IPS-18c (cell line): ENCODE measurements around the gene UBR4.

ENCODE experiments used
- H3K4me3 ChIP-seq: 2 replicates; pipeline ENCODE4 v1.7.0; 2013; ENCODE audit warnings: low read depth, mild to moderate bottlenecking, low read length, moderate library complexity; ENCODE audit not compliant: insufficient read depth
- H3K9me3 ChIP-seq: one replicate; pipeline ENCODE4 v1.6.1; 2013; ENCODE audit warnings: mild to moderate bottlenecking, low read length, moderate library complexity; ENCODE audit not compliant: control insufficient read depth, insufficient read depth

Gene UBR4

DNA sequence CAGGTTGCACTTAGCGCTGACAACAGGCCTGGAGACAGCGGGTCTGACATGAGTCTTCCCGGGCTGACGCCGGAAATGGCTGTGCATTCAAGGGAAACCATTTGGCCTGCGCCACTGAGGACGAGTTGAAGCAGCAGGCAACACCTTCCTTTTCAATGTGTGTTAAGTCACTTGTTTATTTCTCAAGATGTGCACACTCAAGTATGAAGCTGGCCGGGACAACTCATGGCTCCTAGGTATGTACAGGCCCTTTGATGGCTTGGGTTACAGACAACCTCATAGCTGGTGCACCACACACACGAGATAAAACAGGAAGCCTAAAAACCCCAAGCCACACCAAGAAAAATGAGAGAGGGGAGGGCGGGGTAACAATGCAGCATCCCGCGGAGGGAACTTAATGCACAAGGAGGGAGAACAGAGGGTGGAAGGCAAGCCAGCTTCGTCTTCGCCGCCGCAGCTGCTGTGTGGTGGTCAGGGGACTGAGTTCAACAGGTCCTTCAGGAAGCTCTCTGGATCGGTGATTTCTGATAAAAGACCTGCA is 135.6 kb downstream of the UBR4 start:
- no peak overlapping the region for H3K4me3 ChIP-seq

GRCh38 chr1:19073311-19074186 is 136.5 kb downstream of the UBR4 start:
- Histone ChIP-seq H3K4me3 (no peak overlapping the region), H3K9me3 (no peaks in the 10 kb centered on the region)

More for the DNA sequence above, 135.6 kb downstream of the UBR4 start:
- H3K9me3 ChIP-seq, result no peaks in the 10 kb centered on the region

DNA sequence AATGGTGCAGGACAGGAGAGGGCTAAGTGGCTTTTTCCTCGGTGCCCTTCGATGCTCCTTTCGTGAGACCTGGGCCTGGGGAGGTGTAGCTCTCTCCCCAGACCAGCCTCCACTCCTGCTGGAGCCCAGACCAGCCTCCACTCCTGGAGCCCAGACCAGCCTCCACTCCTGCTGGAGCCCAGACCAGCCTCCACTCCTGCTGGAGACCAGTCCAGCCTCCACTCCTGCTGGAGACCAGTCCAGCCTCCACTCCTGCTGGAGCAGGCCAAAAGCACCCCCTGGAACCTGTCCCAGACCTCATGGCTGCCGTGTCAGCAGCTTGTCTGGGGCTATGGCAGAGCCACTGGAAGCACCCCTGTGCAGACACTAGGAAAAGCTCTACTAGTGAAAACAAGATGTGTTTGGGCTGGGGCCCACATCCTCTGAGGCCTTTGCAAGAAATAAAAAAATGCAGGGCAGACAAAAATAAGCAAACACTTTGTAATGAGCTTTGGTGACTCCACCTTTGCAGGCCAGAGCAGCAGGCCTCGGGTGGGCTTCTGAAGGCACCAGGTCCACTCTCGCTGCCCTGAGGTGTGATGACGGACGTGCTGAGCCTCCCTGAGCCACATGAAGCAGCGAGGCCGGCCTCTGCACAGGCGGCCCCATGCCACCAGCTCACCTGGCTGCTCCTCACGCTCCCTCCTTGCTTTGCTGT is 137.6 kb downstream of the UBR4 start:
- no peak overlapping the region for H3K4me3 ChIP-seq
- H3K9me3 ChIP-seq, result no peaks in the 10 kb centered on the region

- H3K4me3 ChIP-seq, result no peak overlapping the region
- no peaks in the 10 kb centered on the region for H3K9me3 ChIP-seq
Observed at GRCh38 chr1:19071674-19072281, 138.3 kb downstream of the UBR4 start.

GRCh38 chr1:19070891-19071621 is 139.0 kb downstream of the UBR4 start:
- H3K9me3 ChIP-seq, result peaks cover under 1% of the 10 kb centered on the region
- no peak overlapping the region for H3K4me3 ChIP-seq

DNA sequence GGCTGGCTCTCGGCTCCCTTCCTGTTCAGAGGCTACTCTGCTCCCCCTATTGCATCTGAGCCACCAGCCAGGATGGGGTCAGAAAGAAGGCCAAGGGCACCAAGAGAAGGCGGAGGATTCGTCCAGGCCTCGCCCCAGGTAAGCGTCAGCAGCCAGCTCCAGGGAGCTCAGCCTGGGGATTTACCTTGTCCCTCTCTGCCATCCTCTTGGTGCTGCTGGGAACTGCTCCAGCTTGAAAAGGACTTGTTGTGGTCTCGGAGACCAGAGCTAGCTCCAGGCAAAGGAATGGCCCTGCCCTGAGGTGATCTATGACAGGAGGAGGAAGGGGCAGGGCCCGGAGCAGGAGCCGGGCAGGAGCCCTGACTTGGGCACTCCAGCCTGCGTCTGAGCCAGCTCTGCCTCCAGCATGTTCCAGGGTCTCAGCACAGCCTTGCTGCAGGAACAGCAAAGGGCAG is 139.8 kb downstream of the UBR4 start:
- no peak overlapping the region for H3K4me3 ChIP-seq
- peaks cover 2% of the 10 kb centered on the region for H3K9me3 ChIP-seq

- Histone ChIP-seq H3K9me3 (peaks cover 2% of the 10 kb centered on the region), H3K4me3 (no peak overlapping the region)
Observed at GRCh38 chr1:19068639-19069276, 141.3 kb downstream of the UBR4 start.

DNA sequence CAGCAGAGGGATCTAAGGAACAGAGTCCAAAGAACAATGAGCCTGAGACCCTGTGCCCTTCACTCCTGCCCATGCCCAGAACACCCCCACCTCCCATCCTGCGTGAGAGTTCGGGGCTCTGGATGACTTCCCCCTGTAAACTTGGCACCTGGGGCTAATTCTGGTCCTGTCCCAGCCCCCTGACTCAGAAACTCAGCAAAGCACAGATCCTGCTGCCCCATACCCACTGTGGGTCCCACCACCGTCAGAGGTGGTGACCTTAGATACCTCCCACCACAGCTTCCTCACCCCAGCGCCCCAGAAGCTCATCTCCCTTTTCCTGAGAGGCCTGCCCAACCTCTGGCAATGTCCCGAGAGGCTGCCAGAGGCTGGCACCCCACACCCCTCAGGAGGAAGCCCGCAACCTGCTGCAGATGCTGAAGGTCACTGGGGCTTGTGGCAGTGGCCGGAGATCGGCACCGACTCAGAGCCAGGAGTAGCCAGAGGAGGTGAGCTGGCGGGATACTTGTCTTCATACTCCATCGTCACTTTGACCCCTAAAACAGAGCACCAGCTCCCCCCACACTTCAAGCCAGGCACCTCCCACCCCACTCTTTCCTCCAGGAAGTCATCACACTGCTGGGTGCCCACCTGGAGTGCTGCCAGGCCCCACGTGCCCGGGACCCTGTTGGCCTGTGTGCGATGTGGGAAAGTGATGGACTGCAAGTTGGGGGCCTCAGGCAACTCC is 142.0 kb downstream of the UBR4 start:
- Histone ChIP-seq H3K9me3 (peaks cover 2% of the 10 kb centered on the region), H3K4me3 (no peak overlapping the region)

- H3K9me3 ChIP-seq, result peaks cover 2% of the 10 kb centered on the region
- H3K4me3 ChIP-seq, result no peak overlapping the region
Observed at GRCh38 chr1:19067182-19067911, 142.7 kb downstream of the UBR4 start.

DNA sequence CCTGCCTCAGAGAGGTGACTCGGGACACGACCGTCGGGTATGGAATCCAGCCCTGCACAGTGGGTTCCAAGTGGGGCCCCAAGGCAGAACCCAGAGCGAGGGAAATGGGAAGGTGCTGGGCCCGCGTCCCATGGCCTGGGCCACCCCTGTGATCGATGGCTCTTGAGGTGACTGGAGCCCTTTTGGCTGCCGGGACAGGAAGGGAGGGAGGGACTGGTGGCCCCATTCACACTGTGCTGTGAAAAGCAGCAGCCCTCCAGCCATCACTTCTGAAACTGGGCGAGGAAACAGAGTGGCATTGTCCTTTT is 143.2 kb downstream of the UBR4 start:
- Histone ChIP-seq H3K4me3 (no peak overlapping the region), H3K9me3 (peaks cover 2% of the 10 kb centered on the region)

DNA sequence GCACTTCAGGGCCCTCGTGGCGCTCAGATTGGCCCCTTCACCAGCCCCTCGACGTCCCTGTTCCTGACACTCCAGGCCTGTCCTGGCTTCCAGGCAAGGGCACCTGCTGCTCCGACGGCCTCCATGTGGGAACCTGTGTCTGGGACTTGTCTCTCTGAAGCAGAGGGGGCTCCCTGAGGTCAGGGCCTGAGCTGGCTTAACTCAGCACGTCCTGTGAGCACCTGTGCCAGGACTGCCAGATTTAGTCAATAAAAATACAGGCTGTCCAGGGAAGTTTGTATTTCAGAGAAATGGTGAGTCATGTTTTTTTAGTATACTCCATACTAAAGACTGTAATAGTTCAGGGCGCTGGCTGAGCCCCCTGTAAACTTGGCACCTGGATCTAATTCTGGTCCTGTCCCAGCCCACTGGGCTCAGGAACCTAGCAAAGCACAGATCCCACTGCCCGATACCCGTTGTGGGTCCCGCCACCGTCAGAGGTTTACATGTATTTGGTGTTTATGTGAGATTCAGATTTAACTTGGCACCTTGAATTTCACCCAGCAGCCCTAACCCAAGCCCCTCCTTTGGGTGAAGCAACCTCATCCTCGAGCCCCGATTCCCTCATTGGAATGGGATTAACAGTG is 143.7 kb downstream of the UBR4 start:
- Histone ChIP-seq H3K9me3 (peaks cover 2% of the 10 kb centered on the region), H3K4me3 (no peak overlapping the region)

GRCh38 chr1:19065526-19066247 is 144.4 kb downstream of the UBR4 start:
- Histone ChIP-seq H3K4me3 (no peak overlapping the region), H3K9me3 (peaks cover 2% of the 10 kb centered on the region)

- H3K4me3 ChIP-seq, result no peak overlapping the region
- H3K9me3 ChIP-seq, result peaks cover 2% of the 10 kb centered on the region
Observed at GRCh38 chr1:19064906-19065450, 145.1 kb downstream of the UBR4 start.

DNA sequence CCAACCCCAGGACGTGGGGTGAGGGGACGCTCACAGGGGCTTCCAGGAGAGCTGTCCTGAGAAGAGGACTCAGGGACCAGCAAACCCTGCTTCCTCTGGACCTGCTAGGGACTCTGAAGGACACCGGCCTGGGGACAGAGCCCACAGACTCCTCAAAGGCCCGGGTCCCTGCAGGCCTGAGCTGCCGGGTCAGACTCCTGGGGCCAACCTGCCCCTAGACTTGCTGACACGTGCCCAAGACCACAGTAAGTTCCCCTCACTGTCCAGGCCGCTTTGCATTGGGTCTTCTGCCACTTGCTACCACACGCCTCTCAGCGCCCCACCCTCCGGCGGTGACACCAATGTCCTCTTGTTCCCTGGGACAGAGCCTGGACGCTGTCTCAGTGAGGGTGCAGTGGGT is 146.9 kb downstream of the UBR4 start:
- Histone ChIP-seq H3K9me3 (peaks cover 2% of the 10 kb centered on the region), H3K4me3 (no peak overlapping the region)
